OCI-LY7 (cell line): ENCODE results near the gene PPL. TPM values are rescaled to one million over a fixed set of nuclear protein-coding genes. Genes with fewer than 3 reads are reported as not detected.

Experiments
- BruUV-seq: library from RNA; stranded (reverse); fragments of 400-500 nt; replicated peaks from 2 replicates; lab custom pipeline; 2021; lab: Mats Ljungman, UMichigan
- CTCF ChIA-PET: fragments of 300-600 bp; sonication (Branson Sonifier 250); formaldehyde crosslinking; loops from one replicate; lab custom pipeline; 2022; ENCODE audit warnings: antibody characterized with exemption; ENCODE audit not compliant: unreplicated experiment; lab: Charles Lee
- POLR2A ChIA-PET: fragments of 300-600 bp; sonication (Branson Sonifier 250); formaldehyde crosslinking; loops from one replicate; lab custom pipeline; 2022; ENCODE audit warnings: antibody characterized with exemption; lab: Charles Lee
- DNase-seq: peaks from one replicate; pipeline ENCODE4 v3.0.0-alpha.2; 2015; ENCODE audit warnings: low spot score
- H2AFZ ChIP-seq: fragments of 200-600 bp; sonication (generic), shearing (Covaris generic); 2 replicates; pipeline ENCODE4 v1.6.1; 2014; ENCODE audit warnings: mild to moderate bottlenecking, antibody characterized with exemption, low read length, moderate library complexity
- H3K27ac ChIP-seq: fragments of 200-600 bp; sonication (generic); 2 replicates; pipeline ENCODE4 v1.5.1; 2014; ENCODE audit warnings: mixed run types, low read depth, mild to moderate bottlenecking, moderate library complexity, low read length, inconsistent platforms; ENCODE audit not compliant: poor library complexity, severe bottlenecking
- H3K36me3 ChIP-seq: fragments of 200-600 bp; sonication (generic); 2 replicates; pipeline ENCODE4 v1.6.1; 2014; ENCODE audit warnings: mild to moderate bottlenecking, antibody characterized with exemption, low read length, moderate library complexity, mixed read lengths; ENCODE audit not compliant: insufficient read depth
- H3K4me1 ChIP-seq: fragments of 200-600 bp; sonication (generic); 2 replicates; pipeline ENCODE4 v1.5.1; 2014; ENCODE audit warnings: mild to moderate bottlenecking, low read length; ENCODE audit not compliant: insufficient read depth, poor library complexity, severe bottlenecking
- H3K4me2 ChIP-seq: fragments of 200-600 bp; sonication (generic); 2 replicates; pipeline ENCODE4 v1.6.1; 2014; ENCODE audit warnings: mild to moderate bottlenecking, low read length
- H3K4me3 ChIP-seq: fragments of 200-600 bp; sonication (generic); 2 replicates; pipeline ENCODE4 v1.5.1; 2014; ENCODE audit warnings: mild to moderate bottlenecking, low read depth, low read length; ENCODE audit not compliant: poor library complexity, severe bottlenecking
- H3K79me2 ChIP-seq: fragments of 200-600 bp; sonication (generic); 2 replicates; pipeline ENCODE4 v1.6.1; 2016; ENCODE audit warnings: low read depth, mild to moderate bottlenecking, low read length, moderate library complexity, mixed read lengths; ENCODE audit not compliant: insufficient read depth
- H3K9me2 ChIP-seq: fragments of 200-600 bp; sonication (generic); 2 replicates; pipeline ENCODE4 v1.6.1; 2016; ENCODE audit warnings: mild to moderate bottlenecking, low read length, mixed read lengths; ENCODE audit not compliant: insufficient read depth
- H3K9me3 ChIP-seq: fragments of 200-600 bp; sonication (generic); 2 replicates; pipeline ENCODE4 v1.6.1; 2014; ENCODE audit warnings: mild to moderate bottlenecking, mixed run types, low read length, mixed read lengths
- H4K20me1 ChIP-seq: fragments of 200-600 bp; sonication (generic); 2 replicates; pipeline ENCODE4 v1.6.1; 2014; ENCODE audit warnings: mild to moderate bottlenecking, antibody characterized with exemption, low read length, moderate library complexity, mixed read lengths; ENCODE audit not compliant: insufficient read depth
- EZH2phosphoT487 ChIP-seq: fragments of 200-600 bp; sonication (generic); IDR thresholded peaks from 2 replicates; pipeline ENCODE4 v1.6.1; 2018; ENCODE audit warnings: low read depth, borderline replicate concordance, mild to moderate bottlenecking, mixed run types, antibody characterized with exemption, low read length, moderate library complexity, mixed read lengths
- intact Hi-C: fragments of 100-400 bp; cut with micrococcal nuclease; formaldehyde crosslinking; loops from one replicate; pipeline ENCODE4 v1.10.0; 2022; ENCODE audit not compliant: unreplicated experiment
- total RNA-seq, 2 experiments: library from RNA; depleted of rRNA in 1 of 2; stranded (reverse); fragments of >200 nt in 1 of 2; shearing (Covaris generic) in 1 of 2; gene quantifications; 2 replicates each; pipeline ENCODE4 v1.2.3, GENCODE V29; 2014 to 2022
- TF ChIP-seq, protein P1 (sequence below): fragments of 200-600 bp; sonication (generic); conservative IDR thresholded peaks from 2 replicates; pipeline ENCODE4 v1.5.1; 2014; ENCODE audit warnings: mild to moderate bottlenecking, antibody characterized with exemption, low read length, moderate library complexity, mixed read lengths

Gene PPL
- total RNA-seq, 2 experiments from 2014 or later = not detected

DNA sequence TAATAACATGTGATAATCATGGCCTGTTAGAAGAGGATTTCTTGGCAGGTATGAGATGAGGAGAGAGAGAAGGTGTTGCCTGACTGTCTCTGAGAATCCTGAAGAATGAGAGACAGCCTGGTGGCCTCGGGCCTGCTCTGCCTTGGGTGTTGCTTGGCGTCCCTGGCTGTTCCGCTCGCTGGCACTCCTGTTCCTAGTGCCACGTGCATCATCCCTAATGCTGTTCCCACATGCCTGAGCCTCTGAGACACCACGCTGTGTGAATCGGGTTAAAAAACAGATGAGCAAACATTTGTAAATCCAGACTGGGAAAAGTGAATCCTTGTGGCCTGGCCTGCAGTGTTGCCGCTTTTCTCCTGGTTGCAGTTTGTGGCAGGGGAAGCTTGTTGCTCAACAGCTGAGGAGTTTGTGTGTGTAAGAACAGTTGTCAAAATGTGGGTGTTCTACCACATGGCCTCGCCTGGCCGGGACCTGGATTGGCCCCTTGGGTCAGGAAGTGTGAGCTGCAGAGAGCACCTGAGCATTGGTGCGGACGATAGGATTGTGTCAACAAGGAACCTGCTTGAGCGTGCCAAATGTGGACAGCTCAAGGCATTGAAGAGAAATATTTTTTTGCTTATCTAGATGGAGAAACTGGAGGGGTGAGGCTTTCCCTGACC, 67.7 kb downstream of the PPL start:
- CTCF ChIA-PET = no interaction called here
- POLR2A ChIA-PET = interaction anchor here (0.6 kb wide), 2 partner anchors 84 to 382 kb away, joined by 4 to 7 read pairs; no protein-coding TSS in a partner anchor
- DNase-seq = no peak
- Histone ChIP-seq H3K4me3 (no peak overlapping the region), H2AFZ (no peak overlapping the region), H3K27ac (no peak overlapping the region), H3K9me3 (no peaks in the 10 kb centered on the region), H3K4me2 (no peak overlapping the region), H3K36me3 (peaks cover 88% of the 10 kb centered on the region), H3K9me2 (no peaks in the 10 kb centered on the region), H4K20me1 (0 out of 2 replicates have a peak, but pooled peaks cover 5% of the 10 kb centered on the region), H3K79me2 (peaks cover 37% of the 10 kb centered on the region; the same call in 1 of the 2 replicates), H3K4me1 (no peaks in the 10 kb centered on the region)
- no TSS peak for BruUV-seq
- TF ChIP-seq, protein P1, sequence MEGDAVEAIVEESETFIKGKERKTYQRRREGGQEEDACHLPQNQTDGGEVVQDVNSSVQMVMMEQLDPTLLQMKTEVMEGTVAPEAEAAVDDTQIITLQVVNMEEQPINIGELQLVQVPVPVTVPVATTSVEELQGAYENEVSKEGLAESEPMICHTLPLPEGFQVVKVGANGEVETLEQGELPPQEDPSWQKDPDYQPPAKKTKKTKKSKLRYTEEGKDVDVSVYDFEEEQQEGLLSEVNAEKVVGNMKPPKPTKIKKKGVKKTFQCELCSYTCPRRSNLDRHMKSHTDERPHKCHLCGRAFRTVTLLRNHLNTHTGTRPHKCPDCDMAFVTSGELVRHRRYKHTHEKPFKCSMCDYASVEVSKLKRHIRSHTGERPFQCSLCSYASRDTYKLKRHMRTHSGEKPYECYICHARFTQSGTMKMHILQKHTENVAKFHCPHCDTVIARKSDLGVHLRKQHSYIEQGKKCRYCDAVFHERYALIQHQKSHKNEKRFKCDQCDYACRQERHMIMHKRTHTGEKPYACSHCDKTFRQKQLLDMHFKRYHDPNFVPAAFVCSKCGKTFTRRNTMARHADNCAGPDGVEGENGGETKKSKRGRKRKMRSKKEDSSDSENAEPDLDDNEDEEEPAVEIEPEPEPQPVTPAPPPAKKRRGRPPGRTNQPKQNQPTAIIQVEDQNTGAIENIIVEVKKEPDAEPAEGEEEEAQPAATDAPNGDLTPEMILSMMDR = no peak
- TF ChIP-seq EZH2phosphoT487 = no peak
- intact Hi-C loops = no loop called here

DNA sequence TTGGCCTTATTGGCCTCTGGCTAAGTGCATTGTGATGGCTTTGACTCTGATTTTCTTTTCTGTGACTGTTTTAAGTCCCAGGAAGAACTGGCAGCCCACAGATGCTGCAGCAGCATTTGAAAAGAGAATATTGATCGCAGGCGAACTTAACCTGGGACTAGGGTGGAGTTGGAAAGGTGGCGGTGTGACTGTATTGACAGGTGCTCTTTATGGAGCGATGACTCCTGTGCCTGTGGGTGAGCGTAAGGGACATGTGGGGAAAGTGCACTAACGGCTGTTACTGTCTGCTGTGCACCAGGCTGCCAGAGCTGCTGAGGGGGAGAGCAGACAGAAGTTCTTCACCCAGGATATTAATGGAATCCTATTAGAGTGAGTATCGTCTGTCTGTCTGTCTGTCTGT, 68.4 kb downstream of the PPL start:
- intact Hi-C loops = no loop called here
- ChIA-PET CTCF (interaction anchor here (0.6 kb wide), 1 partner anchor 816 kb away, joined by 3 read pairs; no protein-coding TSS in a partner anchor), POLR2A (no interaction called here)
- no peak overlapping the region for H2AFZ ChIP-seq
- H3K4me3 ChIP-seq = no peak overlapping the region
- H3K36me3 ChIP-seq = peaks cover 88% of the 10 kb centered on the region
- BruUV-seq = no TSS peak
- no peaks in the 10 kb centered on the region for H3K9me3 ChIP-seq
- no peaks in the 10 kb centered on the region for H3K4me1 ChIP-seq
- H3K27ac ChIP-seq = no peak overlapping the region
- 0 out of 2 replicates have a peak, but pooled peaks cover 5% of the 10 kb centered on the region for H4K20me1 ChIP-seq
- DNase-seq = no peak
- H3K4me2 ChIP-seq = no peak overlapping the region
- TF ChIP-seq, protein P1 = no peak
- TF ChIP-seq EZH2phosphoT487 = no peak
- H3K79me2 ChIP-seq = peaks cover 41% of the 10 kb centered on the region; the same call in 1 of the 2 replicates
- no peaks in the 10 kb centered on the region for H3K9me2 ChIP-seq

DNA sequence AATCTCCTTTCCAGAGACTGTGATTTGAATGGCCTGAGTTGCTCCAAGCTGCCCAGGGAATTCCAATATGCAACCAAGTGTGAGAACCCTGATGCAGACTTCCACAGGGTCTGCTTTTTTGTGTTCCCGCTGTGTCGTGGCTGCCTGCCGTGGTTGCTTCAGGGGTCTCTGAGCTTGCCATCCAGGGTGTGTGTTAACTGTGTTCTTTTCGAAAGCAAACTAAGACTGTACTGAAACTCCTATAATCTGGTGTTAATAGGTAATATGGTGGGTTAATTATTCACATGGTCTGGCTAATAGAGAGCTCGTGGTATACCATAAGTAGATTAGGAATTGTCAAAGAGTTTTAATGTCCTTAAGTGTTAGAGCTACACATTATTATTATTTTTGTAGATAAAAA, 68.9 kb downstream of the PPL start:
- intact Hi-C loops = no loop called here
- POLR2A ChIA-PET = no interaction called here
- Histone ChIP-seq H3K9me2 (no peaks in the 10 kb centered on the region), H3K4me1 (no peaks in the 10 kb centered on the region), H3K27ac (no peak overlapping the region), H3K4me3 (no peak overlapping the region), H3K4me2 (no peak overlapping the region), H3K36me3 (peaks cover 88% of the 10 kb centered on the region), H4K20me1 (peaks cover 5% of the 10 kb centered on the region; the same call in 1 of the 2 replicates), H3K79me2 (peaks cover 46% of the 10 kb centered on the region; the same call in 1 of the 2 replicates), H3K9me3 (no peaks in the 10 kb centered on the region), H2AFZ (no peak overlapping the region)
- CTCF ChIA-PET = interaction anchor here (0.6 kb wide), 1 partner anchor 817 kb away, joined by 3 read pairs; no protein-coding TSS in a partner anchor
- BruUV-seq = no TSS peak
- no peak for TF ChIP-seq EZH2phosphoT487
- TF ChIP-seq, protein P1 = no peak
- no peak for DNase-seq
